DMS53 (cell line): ENCODE measurements around the gene MTG2.

Experiments used
- DNase-seq: peaks from one replicate; lab custom pipeline; 2025; lab: John Stamatoyannopoulos, UW

Gene MTG2

DNA sequence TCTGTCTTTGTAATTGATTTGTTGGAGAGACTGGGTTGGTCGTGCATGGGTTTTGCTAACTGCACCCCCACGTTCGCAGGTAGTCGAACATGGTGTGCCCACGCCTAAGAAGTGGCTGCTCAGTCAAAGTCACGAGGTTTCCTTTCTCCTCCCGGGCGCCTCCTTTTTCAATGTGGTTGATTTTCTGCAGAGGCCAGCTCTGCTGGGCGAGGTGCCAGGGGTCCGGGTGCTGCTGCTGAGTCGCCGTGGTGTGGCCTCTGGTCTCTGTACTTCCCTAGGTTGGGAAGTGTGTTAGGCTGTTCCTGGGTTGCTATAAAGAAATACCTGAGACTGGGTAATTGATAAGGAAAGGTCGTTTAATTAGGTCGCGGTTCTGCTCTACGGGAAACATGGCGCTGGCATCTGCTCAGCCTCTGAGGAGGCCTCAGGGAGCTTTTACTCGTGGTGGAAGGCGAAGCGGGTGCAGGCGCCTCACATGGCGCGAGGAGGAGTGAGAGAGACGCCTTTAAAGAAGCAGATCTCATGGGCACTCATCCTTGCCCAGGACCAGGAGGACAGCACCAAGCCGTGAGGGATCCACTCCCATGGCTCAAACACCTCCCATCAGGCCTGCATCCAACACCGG, 69.6 kb downstream of the MTG2 start:
- DNase-seq = no peak
